Ecto neural progenitor cell (in vitro differentiated cells): Measurements from ENCODE around the gene DNAAF1.
"Not testable (repeated sequence)": the region's sequence is repeated elsewhere in the genome, so short reads cannot be mapped to it uniquely, and the experiment has no call there.

ENCODE experiments used
- DNase-seq: peaks from one replicate; pipeline ENCODE4 v3.0.0-alpha.2; 2018; ENCODE audit warnings: low spot score

DNAAF1 gene

GRCh38 chr16:84184775-84185174, 39.7 kb downstream of the DNAAF1 start:
- DNase-seq, result no peak

GRCh38 chr16:84186685-84187437, 41.8 kb downstream of the DNAAF1 start, which contains the start of gene TAF1C:
TAF1C (minus strand) TSS chr16:84187057; CDS start chr16:84184988, 2,069 bp downstream.
- DNase-seq, result peak; percentile 92

- no peak for DNase-seq
Measured at GRCh38 chr16:84190731-84191388, 45.8 kb downstream of the DNAAF1 start, which contains the start of gene ADAD2. ADAD2 (plus strand) TSS chr16:84191157; CDS start chr16:84191231, 74 bp downstream.

GRCh38 chr16:84191466-84191865, 46.4 kb downstream of the DNAAF1 start:
- DNase-seq, result no peak

- no peak for DNase-seq
Measured at GRCh38 chr16:84193480-84193879, 48.4 kb downstream of the DNAAF1 start.

GRCh38 chr16:84194018-84194417, 48.9 kb downstream of the DNAAF1 start:
- no peak for DNase-seq

GRCh38 chr16:84194470-84195200, 49.5 kb downstream of the DNAAF1 start:
- no peak for DNase-seq

- no peak for DNase-seq
Measured at GRCh38 chr16:84195201-84196093, 50.3 kb downstream of the DNAAF1 start.

- DNase-seq, result no peak
Measured at GRCh38 chr16:84196101-84196500, 51.0 kb downstream of the DNAAF1 start.

GRCh38 chr16:84196727-84197394, 51.8 kb downstream of the DNAAF1 start:
- no peak for DNase-seq

- no peak for DNase-seq
Measured at GRCh38 chr16:84197466-84198128, 52.5 kb downstream of the DNAAF1 start.

GRCh38 chr16:84198401-84198800, 53.3 kb downstream of the DNAAF1 start:
- DNase-seq, result no peak

GRCh38 chr16:84199097-84199496, 54.0 kb downstream of the DNAAF1 start:
- DNase-seq, result no peak

- no peak for DNase-seq
Measured at GRCh38 chr16:84199861-84200260, 54.8 kb downstream of the DNAAF1 start.

GRCh38 chr16:84204551-84204950, 59.4 kb downstream of the DNAAF1 start:
- DNase-seq, result not testable (repeated sequence)

- DNase-seq, result not testable (repeated sequence)
Measured at GRCh38 chr16:84205123-84205522, 60.0 kb downstream of the DNAAF1 start.

GRCh38 chr16:84205976-84206691, 61.0 kb downstream of the DNAAF1 start:
- DNase-seq, result no peak

GRCh38 chr16:84207251-84207650, 62.1 kb downstream of the DNAAF1 start:
- no peak for DNase-seq

GRCh38 chr16:84207879-84208278, 62.8 kb downstream of the DNAAF1 start:
- no peak for DNase-seq

- no peak for DNase-seq
Measured at GRCh38 chr16:84209989-84210388, 64.9 kb downstream of the DNAAF1 start.
